Activated B cell treated with CpG ODN at 0.5 μM for 24 hours (primary cell): ENCODE data around the gene FBXO38. TPM values are rescaled to one million over a fixed set of nuclear protein-coding genes. Genes with fewer than 3 reads are reported as not detected.

Experiments used
- ATAC-seq: fragments of 200-7000 bp; cut with Tn5 transposase; one replicate; pipeline ENCODE4 v1.10.0; 2021; ENCODE audit warnings: low read depth, mild to moderate bottlenecking, moderate library complexity
- CTCF ChIA-PET: fragments of 350-600 bp; sonication (Branson Sonifier 250); formaldehyde crosslinking; loops from one replicate; lab custom pipeline; 2021; ENCODE audit warnings: antibody characterized with exemption; lab: Charles Lee
- POLR2A ChIA-PET: fragments of 350-600 bp; sonication (Branson Sonifier 250); formaldehyde crosslinking; loops from one replicate; lab custom pipeline; 2021; ENCODE audit warnings: antibody characterized with exemption; lab: Charles Lee
- DNase-seq: peaks from one replicate; pipeline ENCODE4 v3.0.0; 2022
- H3K27ac Mint-ChIP-seq: one replicate; pipeline ENCODE4 v1.8.0; 2020; ENCODE audit warnings: mixed read lengths
- H3K27me3 Mint-ChIP-seq: one replicate; pipeline ENCODE4 v1.8.0; 2021; ENCODE audit warnings: mixed read lengths
- H3K36me3 Mint-ChIP-seq: one replicate; pipeline ENCODE4 v1.8.0; 2021; ENCODE audit warnings: low read depth, mixed read lengths
- H3K4me1 Mint-ChIP-seq: one replicate; pipeline ENCODE4 v1.8.0; 2021; ENCODE audit warnings: mixed read lengths
- H3K4me3 Mint-ChIP-seq: one replicate; pipeline ENCODE4 v1.8.0; 2020; ENCODE audit warnings: mild to moderate bottlenecking, mixed read lengths
- H3K9me3 Mint-ChIP-seq: one replicate; pipeline ENCODE4 v1.8.0; 2020; ENCODE audit warnings: mixed read lengths
- intact Hi-C: fragments of 100-400 bp; cut with micrococcal nuclease; formaldehyde crosslinking; loops from one replicate; pipeline ENCODE4 v1.15.1; 2024
- total RNA-seq: library from RNA; stranded (reverse); gene quantifications from 2 replicates; pipeline ENCODE4 v1.2.3, GENCODE V29; 2022
- TF ChIP-seq, protein P1 (sequence below): fragments of 200-600 bp; IDR thresholded peaks from one replicate; pipeline ENCODE4 v1.8.0; 2022; ENCODE audit warnings: antibody characterized with exemption, mild to moderate bottlenecking

The FBXO38 gene
- total RNA-seq, 1 donor from 2014 or later: 81.9 TPM

DNA sequence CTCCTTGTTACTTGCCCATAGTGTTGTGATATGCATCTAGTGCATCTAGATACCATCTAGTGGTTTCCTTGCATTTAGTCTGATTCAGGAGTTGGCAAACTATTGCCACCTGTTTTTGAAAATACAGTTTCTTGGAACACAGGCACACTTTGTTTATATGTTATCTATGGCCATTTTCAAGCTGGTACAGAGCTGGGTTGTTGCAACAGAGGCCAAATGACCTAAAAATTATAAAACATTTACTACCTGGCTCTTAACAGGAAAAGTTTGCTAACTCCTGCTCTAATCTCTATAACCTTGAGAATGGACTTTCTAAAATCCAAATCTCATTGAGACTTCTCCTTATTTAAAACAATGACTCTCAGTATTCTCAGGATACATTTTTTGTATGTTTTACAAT, 19.4 kb upstream of the FBXO38 start:
- Mint-ChIP-seq H3K4me3 (no peak overlapping the region), H3K27me3 (peaks cover 3% of the 10 kb centered on the region), H3K4me1 (no peaks in the 10 kb centered on the region), H3K9me3 (peaks cover 8% of the 10 kb centered on the region), H3K36me3 (peaks cover 6% of the 10 kb centered on the region), H3K27ac (no peak overlapping the region)
- POLR2A ChIA-PET: no interaction called here
- ATAC-seq: no peak
- DNase-seq: no peak
- TF ChIP-seq, protein P1, sequence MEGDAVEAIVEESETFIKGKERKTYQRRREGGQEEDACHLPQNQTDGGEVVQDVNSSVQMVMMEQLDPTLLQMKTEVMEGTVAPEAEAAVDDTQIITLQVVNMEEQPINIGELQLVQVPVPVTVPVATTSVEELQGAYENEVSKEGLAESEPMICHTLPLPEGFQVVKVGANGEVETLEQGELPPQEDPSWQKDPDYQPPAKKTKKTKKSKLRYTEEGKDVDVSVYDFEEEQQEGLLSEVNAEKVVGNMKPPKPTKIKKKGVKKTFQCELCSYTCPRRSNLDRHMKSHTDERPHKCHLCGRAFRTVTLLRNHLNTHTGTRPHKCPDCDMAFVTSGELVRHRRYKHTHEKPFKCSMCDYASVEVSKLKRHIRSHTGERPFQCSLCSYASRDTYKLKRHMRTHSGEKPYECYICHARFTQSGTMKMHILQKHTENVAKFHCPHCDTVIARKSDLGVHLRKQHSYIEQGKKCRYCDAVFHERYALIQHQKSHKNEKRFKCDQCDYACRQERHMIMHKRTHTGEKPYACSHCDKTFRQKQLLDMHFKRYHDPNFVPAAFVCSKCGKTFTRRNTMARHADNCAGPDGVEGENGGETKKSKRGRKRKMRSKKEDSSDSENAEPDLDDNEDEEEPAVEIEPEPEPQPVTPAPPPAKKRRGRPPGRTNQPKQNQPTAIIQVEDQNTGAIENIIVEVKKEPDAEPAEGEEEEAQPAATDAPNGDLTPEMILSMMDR: no peak
- intact Hi-C loops: no loop called here
- CTCF ChIA-PET: no interaction called here

DNA sequence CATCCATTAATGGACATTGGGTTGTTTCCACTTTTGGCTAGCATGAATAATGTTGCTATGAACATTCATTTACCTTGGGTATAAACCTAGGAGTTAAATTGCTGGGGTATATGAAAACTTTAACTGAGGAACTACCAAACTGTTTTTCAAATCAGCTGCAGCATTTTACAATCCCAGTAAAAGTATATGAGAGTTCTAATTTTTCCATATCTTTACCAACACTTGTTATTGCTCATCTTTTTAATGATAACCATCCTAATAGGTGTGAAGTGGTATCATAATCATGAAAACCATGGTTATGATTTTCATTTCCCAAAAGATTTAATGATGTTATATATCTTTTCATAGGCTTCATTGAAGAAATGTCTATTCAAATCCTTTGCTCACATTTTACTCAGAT, 15.5 kb upstream of the FBXO38 start:
- Mint-ChIP-seq H3K36me3 (peaks cover 6% of the 10 kb centered on the region), H3K27ac (no peak overlapping the region), H3K4me3 (no peak overlapping the region), H3K4me1 (no peaks in the 10 kb centered on the region), H3K9me3 (peaks cover 8% of the 10 kb centered on the region), H3K27me3 (peaks cover 3% of the 10 kb centered on the region)
- DNase-seq (no peak), ATAC-seq (no peak)
- CTCF ChIA-PET: no interaction called here
- intact Hi-C loops: no loop called here
- POLR2A ChIA-PET: no interaction called here
- TF ChIP-seq, protein P1: no peak

DNA sequence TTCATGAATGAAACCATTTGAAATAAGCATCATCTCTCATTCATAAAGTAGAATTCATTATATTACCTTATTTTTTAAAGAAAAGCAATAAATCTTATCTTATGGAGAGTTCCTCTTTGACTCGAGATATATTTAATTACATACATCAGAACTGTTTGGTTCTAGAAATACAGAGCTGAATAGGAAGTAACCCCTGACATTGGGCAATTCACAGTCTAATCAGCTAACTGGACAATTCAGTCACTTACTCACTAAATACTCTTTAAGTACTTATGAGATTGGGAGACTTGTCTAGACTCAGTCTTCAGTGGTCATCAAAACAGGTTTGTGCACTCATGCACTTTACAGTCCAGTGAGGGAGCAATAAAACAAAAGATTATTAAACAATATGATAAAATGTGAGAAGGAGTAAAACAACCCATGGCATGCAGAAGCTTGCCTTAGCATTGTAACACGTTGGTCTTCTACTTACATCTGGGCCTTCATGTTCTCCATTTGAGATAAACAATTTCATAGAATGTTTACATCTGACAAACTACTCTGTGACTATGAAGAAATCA, 11.5 kb upstream of the FBXO38 start:
- ATAC-seq: no peak
- DNase-seq: no peak
- CTCF ChIA-PET: no interaction called here
- Mint-ChIP-seq H3K27ac (no peak overlapping the region), H3K9me3 (peaks cover 8% of the 10 kb centered on the region), H3K27me3 (peaks cover 1% of the 10 kb centered on the region), H3K4me1 (no peaks in the 10 kb centered on the region), H3K4me3 (no peak overlapping the region), H3K36me3 (peaks cover 10% of the 10 kb centered on the region)
- POLR2A ChIA-PET: no interaction called here
- TF ChIP-seq, protein P1: no peak
- intact Hi-C loops: no loop called here

DNA sequence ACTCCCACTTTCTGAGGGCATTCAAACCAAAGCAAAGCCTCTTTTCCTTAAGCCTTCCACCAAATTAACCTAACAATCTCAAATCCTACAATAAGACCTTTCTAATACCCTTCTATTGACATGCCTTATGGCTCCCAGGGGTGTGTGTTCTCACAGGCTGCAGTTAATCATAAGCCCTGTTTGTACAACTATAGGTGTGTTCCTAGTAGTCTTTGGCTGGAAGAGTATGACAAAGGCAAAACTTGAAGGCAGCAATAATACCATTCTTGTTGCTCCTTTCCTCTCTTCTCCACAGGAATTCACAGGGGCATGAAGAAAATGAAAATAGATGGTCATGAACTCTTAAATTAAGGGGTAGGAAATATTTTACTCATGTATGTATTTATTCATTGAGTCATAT, 10.9 kb upstream of the FBXO38 start:
- peaks cover 7% of the 10 kb centered on the region for H3K9me3 Mint-ChIP-seq
- ChIA-PET CTCF (no interaction called here), POLR2A (no interaction called here)
- no peak for ATAC-seq
- TF ChIP-seq, protein P1: no peak
- intact Hi-C loops: no loop called here
- H3K27me3 Mint-ChIP-seq: peaks cover 1% of the 10 kb centered on the region
- H3K4me1 Mint-ChIP-seq: no peaks in the 10 kb centered on the region
- H3K4me3 Mint-ChIP-seq: no peak overlapping the region
- no peak overlapping the region for H3K27ac Mint-ChIP-seq
- no peak for DNase-seq
- H3K36me3 Mint-ChIP-seq: peaks cover 13% of the 10 kb centered on the region

DNA sequence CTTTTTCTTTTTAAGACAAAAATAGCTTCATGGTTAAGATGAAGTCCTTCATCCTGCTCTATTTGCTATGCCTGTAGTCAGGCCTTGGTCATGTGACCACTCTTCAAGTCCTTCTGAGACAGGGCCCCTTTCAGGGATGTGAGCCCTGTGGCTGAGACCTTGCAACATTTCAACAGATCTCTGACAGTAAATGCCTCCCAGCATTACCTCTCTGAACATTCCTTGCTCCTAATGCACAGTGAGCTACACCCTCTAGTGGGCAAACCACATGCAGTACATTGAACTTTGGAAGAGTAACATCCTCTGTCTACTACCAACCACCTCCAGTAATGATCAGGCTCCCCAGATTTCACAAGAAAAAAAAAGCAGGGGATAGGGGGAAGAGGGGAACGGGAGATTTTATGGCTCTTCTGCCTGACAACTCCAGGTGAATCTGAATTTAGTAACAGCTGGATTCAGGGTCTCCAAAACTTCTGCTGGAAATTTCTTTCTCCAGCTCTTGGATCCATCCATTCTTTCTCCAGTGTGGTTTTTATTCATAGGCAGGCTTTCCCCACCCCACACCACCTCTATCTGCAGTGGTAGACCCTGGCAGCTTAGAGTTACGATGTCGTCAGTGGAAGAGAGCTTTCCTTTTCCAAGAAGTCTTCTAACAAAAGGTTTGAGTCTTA, 8.9 kb upstream of the FBXO38 start:
- TF ChIP-seq, protein P1: no peak
- no peak overlapping the region for H3K27ac Mint-ChIP-seq
- H3K4me3 Mint-ChIP-seq: no peak overlapping the region
- H3K9me3 Mint-ChIP-seq: peaks cover 10% of the 10 kb centered on the region
- ChIA-PET CTCF (interaction anchor here (1.3 kb wide), 1 partner anchor 9 kb away, joined by 3 read pairs; no protein-coding TSS in a partner anchor), POLR2A (interaction anchor here (0.7 kb wide), 1 partner anchor 9 kb away, joined by 3 read pairs; the partner anchor contains the start of gene FBXO38)
- no peaks in the 10 kb centered on the region for H3K27me3 Mint-ChIP-seq
- H3K4me1 Mint-ChIP-seq: no peaks in the 10 kb centered on the region
- H3K36me3 Mint-ChIP-seq: peaks cover 17% of the 10 kb centered on the region
- DNase-seq (no peak), ATAC-seq (peak; percentile 21)
- intact Hi-C loops: loop anchor here (2.0 kb wide), 1 partner anchor 196 kb away; no protein-coding TSS in a partner anchor
